HepG2 (cell line): Measurements from ENCODE around the gene ZFAND2A.
"Not testable (repeated sequence)": the region's sequence is repeated elsewhere in the genome, so short reads cannot be mapped to it uniquely, and the experiment has no call there.

Experiments
- ATRX ChIP-seq: sonication (generic); formaldehyde crosslinking; IDR thresholded peaks from 2 replicates; pipeline ENCODE4 v1.4.0; 2020; ENCODE audit warnings: missing genetic modification reagents, borderline replicate concordance
- ELF1 ChIP-seq: sonication (generic); formaldehyde crosslinking; IDR thresholded peaks from 2 replicates; pipeline ENCODE4 v1.4.0; 2020; ENCODE audit warnings: missing genetic modification reagents
- JUN ChIP-seq: sonication (generic); formaldehyde crosslinking; IDR thresholded peaks from 2 replicates; pipeline ENCODE4 v1.4.0; 2020; ENCODE audit warnings: mild to moderate bottlenecking, missing genetic modification reagents

DNA sequence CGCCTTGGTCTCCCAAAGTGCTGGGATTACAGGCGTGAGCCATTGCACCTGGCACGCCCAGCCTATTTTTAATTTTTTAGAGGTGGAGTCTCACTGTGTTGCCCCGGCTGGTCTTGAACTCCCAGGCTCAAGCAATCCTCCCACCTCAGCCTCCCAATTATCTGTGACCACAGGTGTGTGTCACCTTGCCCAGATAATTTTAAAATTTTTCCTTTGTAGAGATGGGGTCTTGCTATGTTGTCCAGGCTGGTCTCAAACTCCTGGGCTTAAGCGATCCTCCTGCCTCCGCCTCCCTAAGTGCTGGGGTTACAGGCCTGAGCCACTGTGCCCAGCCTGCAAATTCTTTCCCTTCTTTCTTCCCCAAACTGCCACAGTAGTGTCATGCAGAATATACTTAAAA is 42.9 kb upstream of the ZFAND2A start:
- not testable (repeated sequence) for TF ChIP-seq ELF1, JUN, ATRX (CRISPR knock-in tag)
